Stomach (tissue), 4 donors: ENCODE results near the gene PTPRD.

Experiments used
- CTCF ChIP-seq, 7 experiments: fragments of 450-650 bp in 4 of 7; fragments of 200-600 bp in 3 of 7; sonication (generic) in 3 of 7; IDR thresholded peaks; one replicate each; pipeline ENCODE4 v1.5.1; 2016 to 2019; ENCODE audit warnings: antibody characterized with exemption in 7 of 7, control low read depth in 2 of 7, mild to moderate bottlenecking in 1 of 7
- POLR2A ChIP-seq, 4 donors: fragments of 450-650 bp; IDR thresholded peaks; one replicate each; pipeline ENCODE4 v1.6.1; 2016; ENCODE audit warnings: antibody characterized with exemption in 4 of 4, control low read depth in 2 of 4, mild to moderate bottlenecking in 1 of 4, moderate library complexity in 1 of 4

GRCh38 chr9:8696516-8696915, 1916.3 kb downstream of the PTPRD start:
- TF ChIP-seq CTCF (IDR thresholded peaks at IDR 0.05) (no peak), POLR2A (IDR thresholded peaks at IDR 0.05) (no peak)
